Lower lobe of right lung (tissue), 2 donors: ENCODE data around the gene EPS15. TPM values are rescaled to one million over a fixed set of nuclear protein-coding genes. Genes with fewer than 3 reads are reported as not detected.

Source experiments
- ATAC-seq, 2 donors: fragments of 200-7000 bp; cut with Tn5 transposase; one replicate each; pipeline ENCODE4 v1.9.1; 2020 to 2022; ENCODE audit warnings: mild to moderate bottlenecking in 2 of 2, moderate library complexity in 2 of 2
- DNase-seq: peaks from one replicate; pipeline ENCODE4 v3.0.0-alpha.2; 2020
- H3K27ac ChIP-seq: fragments of 200-600 bp; one replicate; pipeline ENCODE4 v1.8.0; 2022
- H3K27me3 ChIP-seq: fragments of 200-600 bp; one replicate; pipeline ENCODE4 v1.8.0; 2022; ENCODE audit warnings: low read depth
- H3K36me3 ChIP-seq: fragments of 200-600 bp; one replicate; pipeline ENCODE4 v1.8.0; 2022; ENCODE audit warnings: mild to moderate bottlenecking
- H3K4me1 ChIP-seq: fragments of 200-600 bp; one replicate; pipeline ENCODE4 v1.8.0; 2022
- H3K4me3 ChIP-seq: fragments of 200-600 bp; one replicate; pipeline ENCODE4 v1.8.0; 2022; ENCODE audit warnings: mild to moderate bottlenecking
- H3K9me3 ChIP-seq: fragments of 200-600 bp; one replicate; pipeline ENCODE4 v1.8.0; 2022
- intact Hi-C: fragments of 100-400 bp; cut with DNase I; formaldehyde crosslinking; loops from one replicate; pipeline ENCODE4 v1.11.0; 2022
- total RNA-seq: library from RNA; stranded (reverse); fragmentation: NEBNext Ultra II Directional; extraction: Animal tissue kit (Norgen Biotek cat#: 25700); gene quantifications from one replicate; pipeline ENCODE4 v1.2.1, GENCODE V29; 2021
- TF ChIP-seq, protein P1 (sequence below): fragments of 200-600 bp; IDR thresholded peaks from one replicate; pipeline ENCODE4 v1.8.0; 2022; ENCODE audit warnings: antibody characterized with exemption, mild to moderate bottlenecking
- donor health status: DM: no; HTN: yes; CAD: no; lungs with severe emphysema.

EPS15 gene
- total RNA-seq, 1 donor from 2014 or later: 90.2 TPM

DNA sequence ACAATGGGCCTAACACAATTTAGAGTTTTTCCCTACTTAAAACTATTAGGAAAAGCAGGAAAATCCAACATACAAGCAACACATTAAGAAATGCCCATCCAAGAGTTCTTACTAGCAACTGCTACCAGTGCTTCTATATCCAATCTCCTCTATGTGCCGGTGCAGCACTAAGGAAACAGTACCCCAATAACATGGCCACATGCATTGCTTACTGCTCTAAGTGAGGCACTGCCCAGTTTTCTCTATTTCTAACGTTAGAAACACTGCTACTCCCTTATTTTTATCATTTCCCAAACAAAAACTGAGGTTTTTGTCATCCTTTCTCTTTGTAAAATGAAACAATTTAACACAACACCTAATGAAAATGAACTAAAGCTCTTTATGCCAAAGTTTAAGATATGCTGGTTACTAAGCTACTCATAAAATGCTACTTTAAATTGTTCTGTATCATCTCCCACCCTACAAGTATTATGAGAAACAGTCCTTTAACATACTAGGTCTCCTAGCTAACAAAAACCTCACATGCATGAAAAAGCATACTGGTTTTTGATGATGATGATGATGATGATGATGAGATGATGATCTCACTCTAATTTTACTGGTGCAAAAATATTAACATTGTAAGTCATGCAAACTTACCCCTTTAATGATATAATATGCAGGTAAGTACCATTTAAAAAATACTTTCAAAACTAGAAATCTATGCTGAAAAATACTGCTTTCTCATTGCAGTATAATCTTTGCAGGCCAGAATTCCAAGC lies 98.0 kb downstream of the EPS15 start:
- Histone ChIP-seq H3K9me3 (no peaks in the 10 kb centered on the region), H3K4me3 (no peak overlapping the region), H3K36me3 (peaks cover 47% of the 10 kb centered on the region), H3K4me1 (peaks cover 5% of the 10 kb centered on the region), H3K27me3 (no peaks in the 10 kb centered on the region), H3K27ac (no peak overlapping the region)
- intact Hi-C loops: no loop called here
- TF ChIP-seq, protein P1, sequence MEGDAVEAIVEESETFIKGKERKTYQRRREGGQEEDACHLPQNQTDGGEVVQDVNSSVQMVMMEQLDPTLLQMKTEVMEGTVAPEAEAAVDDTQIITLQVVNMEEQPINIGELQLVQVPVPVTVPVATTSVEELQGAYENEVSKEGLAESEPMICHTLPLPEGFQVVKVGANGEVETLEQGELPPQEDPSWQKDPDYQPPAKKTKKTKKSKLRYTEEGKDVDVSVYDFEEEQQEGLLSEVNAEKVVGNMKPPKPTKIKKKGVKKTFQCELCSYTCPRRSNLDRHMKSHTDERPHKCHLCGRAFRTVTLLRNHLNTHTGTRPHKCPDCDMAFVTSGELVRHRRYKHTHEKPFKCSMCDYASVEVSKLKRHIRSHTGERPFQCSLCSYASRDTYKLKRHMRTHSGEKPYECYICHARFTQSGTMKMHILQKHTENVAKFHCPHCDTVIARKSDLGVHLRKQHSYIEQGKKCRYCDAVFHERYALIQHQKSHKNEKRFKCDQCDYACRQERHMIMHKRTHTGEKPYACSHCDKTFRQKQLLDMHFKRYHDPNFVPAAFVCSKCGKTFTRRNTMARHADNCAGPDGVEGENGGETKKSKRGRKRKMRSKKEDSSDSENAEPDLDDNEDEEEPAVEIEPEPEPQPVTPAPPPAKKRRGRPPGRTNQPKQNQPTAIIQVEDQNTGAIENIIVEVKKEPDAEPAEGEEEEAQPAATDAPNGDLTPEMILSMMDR: no peak
- DNase-seq: no peak
- ATAC-seq: no peak

DNA sequence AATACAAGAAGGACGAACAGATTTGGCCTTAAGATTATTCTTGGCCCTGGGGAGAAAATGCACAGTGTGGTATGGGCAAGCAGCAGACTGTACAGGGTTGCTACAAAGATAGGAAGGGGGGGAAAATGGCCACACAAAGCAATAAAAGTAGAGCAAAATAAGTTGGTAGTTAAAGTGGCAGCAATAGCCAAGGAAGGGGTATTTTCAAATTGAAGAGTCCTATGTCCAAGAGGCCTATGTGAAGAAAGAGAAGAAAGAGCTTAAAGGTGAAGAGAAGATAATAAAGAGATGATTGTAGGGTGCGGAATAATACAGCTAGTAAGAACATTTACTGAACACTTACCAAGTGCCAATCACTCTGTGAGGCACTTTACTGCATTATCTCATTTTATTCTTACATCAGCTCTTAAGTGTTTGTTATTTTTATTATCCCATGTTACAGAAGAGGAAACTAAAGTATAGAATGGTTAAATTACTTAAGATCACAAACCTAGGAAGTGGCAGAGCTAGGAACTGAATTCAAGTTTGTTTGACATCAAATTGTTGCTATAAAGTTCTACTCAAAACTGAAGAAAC lies 100.6 kb downstream of the EPS15 start:
- DNase-seq (no peak), ATAC-seq (no peak)
- TF ChIP-seq, protein P1: no peak
- Histone ChIP-seq H3K36me3 (peaks cover 34% of the 10 kb centered on the region), H3K4me1 (peaks cover 5% of the 10 kb centered on the region), H3K27ac (no peak overlapping the region), H3K4me3 (no peak overlapping the region), H3K27me3 (no peaks in the 10 kb centered on the region), H3K9me3 (no peaks in the 10 kb centered on the region)
- intact Hi-C loops: no loop called here

DNA sequence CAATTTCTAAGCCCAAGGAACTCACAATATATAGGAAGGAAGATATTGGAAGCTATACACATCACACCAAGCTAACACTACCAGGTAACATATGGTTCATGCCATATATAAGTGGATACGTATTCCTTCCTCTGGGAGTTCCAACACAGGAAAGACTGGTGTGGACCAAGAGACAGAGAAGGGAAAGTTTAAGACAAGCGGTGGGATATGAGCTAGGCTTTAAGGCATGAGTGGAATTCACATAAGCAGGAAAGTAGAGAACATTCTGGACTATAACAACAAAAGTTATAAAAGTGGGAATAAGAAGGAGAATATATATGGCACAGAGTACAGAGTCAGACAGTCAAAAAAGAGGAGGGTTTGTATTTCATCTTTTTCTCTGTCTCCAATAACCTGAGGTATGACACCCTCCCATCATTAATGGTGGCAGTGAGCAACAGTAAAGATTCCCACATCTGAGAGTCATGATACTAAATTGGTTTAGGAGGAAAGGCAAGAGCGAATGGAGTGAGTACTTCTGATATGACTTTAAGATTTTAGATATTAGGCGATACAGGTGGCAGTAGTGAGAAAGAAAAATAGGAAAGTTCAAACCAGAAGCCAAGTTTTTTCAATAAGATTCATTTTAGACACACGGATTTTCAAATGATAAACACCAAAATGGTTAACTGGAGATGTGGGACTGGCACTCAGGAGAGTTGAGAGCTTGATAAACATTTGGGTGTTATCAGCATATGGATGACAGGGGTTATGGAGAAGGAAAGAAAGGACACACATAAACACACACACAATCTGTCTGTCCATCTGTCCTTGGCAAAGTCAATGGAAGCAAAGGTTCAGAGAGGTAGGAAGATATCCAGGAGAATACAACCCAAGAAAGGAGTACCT lies 101.3 kb downstream of the EPS15 start:
- ATAC-seq: no peak
- no peaks in the 10 kb centered on the region for H3K27me3 ChIP-seq
- peaks cover 34% of the 10 kb centered on the region for H3K36me3 ChIP-seq
- H3K4me3 ChIP-seq: no peak overlapping the region
- H3K9me3 ChIP-seq: no peaks in the 10 kb centered on the region
- TF ChIP-seq, protein P1: no peak
- no peak overlapping the region for H3K27ac ChIP-seq
- intact Hi-C loops: no loop called here
- peaks cover 5% of the 10 kb centered on the region for H3K4me1 ChIP-seq
- no peak for DNase-seq

DNA sequence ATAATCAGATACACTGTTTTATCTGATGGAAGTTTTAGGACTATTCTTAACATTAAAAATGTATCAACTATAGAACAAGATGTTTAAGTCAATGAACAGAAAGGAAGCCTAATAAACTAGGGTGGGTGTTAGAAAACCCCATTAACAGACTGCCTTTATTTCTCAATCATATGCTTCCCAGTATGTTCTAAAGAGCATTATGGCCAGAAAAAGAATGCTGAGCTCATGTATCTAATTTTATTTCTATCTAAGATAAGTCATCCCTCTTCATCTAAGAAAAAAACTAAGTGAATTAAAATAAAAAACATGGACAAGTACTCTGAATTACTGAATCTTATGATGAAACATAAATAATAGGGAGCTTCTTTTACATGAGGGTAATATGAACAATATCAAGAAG lies 102.2 kb downstream of the EPS15 start:
- H3K27ac ChIP-seq: no peak overlapping the region
- no peak overlapping the region for H3K4me3 ChIP-seq
- DNase-seq (no peak), ATAC-seq (no peak)
- H3K9me3 ChIP-seq: no peaks in the 10 kb centered on the region
- peaks cover 5% of the 10 kb centered on the region for H3K4me1 ChIP-seq
- no peaks in the 10 kb centered on the region for H3K27me3 ChIP-seq
- TF ChIP-seq, protein P1: no peak
- intact Hi-C loops: no loop called here
- H3K36me3 ChIP-seq: peaks cover 34% of the 10 kb centered on the region

DNA sequence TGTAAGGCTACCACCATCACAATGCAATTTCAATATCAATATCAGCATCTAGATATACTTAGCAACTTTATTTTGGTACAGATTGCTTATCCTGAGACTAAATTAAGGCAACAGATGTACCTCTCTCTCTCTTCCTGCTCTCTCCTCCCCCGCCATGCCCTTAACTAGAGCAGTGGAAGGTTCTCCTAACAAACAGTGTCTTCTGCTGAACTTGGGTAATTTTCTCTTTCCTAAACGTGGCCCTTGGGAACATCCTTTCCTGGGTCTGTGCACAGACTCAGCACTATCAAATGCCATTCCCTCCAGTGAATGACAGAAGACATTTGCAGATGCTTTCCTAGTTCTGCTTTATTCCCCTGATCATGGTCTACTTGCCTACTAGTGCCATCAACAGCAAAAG lies 103.1 kb downstream of the EPS15 start:
- intact Hi-C loops: no loop called here
- Histone ChIP-seq H3K27me3 (no peaks in the 10 kb centered on the region), H3K4me3 (no peak overlapping the region), H3K4me1 (peaks cover 5% of the 10 kb centered on the region), H3K27ac (no peak overlapping the region), H3K36me3 (peaks cover 31% of the 10 kb centered on the region), H3K9me3 (no peaks in the 10 kb centered on the region)
- DNase-seq: no peak
- ATAC-seq: no peak
- TF ChIP-seq, protein P1: no peak
